Caco-2 (cell line): ENCODE results near the gene ZNF668. TPM values are rescaled to one million over a fixed set of nuclear protein-coding genes. Genes with fewer than 3 reads are reported as not detected.
"Not testable (repeated sequence)": the region's sequence is repeated elsewhere in the genome, so short reads cannot be mapped to it uniquely, and the experiment has no call there.

ENCODE experiments used
- BruUV-seq: library from RNA; stranded (reverse); fragments of 400-500 nt; replicated peaks from 2 replicates; lab custom pipeline; 2021; lab: Mats Ljungman, UMichigan
- CTCF ChIA-PET: fragments of 300-600 bp; sonication (Branson Sonifier 250); formaldehyde crosslinking; loops from one replicate; lab custom pipeline; 2022; ENCODE audit warnings: antibody characterized with exemption; lab: Charles Lee
- POLR2A ChIA-PET: fragments of 300-600 bp; sonication (Branson Sonifier 250); formaldehyde crosslinking; loops from one replicate; lab custom pipeline; 2022; ENCODE audit warnings: antibody characterized with exemption; lab: Charles Lee
- DNase-seq, 2 experiments: peaks; one replicate each; pipeline versions ENCODE4 v3.0.0 to v3.0.0-alpha.2; 2020 to 2022
- H3K27me3 ChIP-seq: replicated peaks from 2 replicates; pipeline ENCODE4 v1.6.0; 2011; ENCODE audit warnings: low read length; ENCODE audit not compliant: control insufficient read depth, insufficient read depth
- H3K36me3 ChIP-seq: 2 replicates; pipeline ENCODE4 v1.5.1; 2011; ENCODE audit warnings: low read length; ENCODE audit not compliant: control insufficient read depth, insufficient read depth
- H3K4me1 ChIP-seq: fragments of 250-450 bp; sonication (Bioruptor Pico); 2 replicates; pipeline ENCODE4 v1.5.1; 2020; ENCODE audit warnings: mild to moderate bottlenecking
- H3K4me3 ChIP-seq: 2 replicates; pipeline ENCODE4 v1.5.1; 2011; ENCODE audit warnings: low read depth, mild to moderate bottlenecking, control low read depth, low read length
- H3K9me3 ChIP-seq: fragments of 250-450 bp; sonication (Bioruptor Pico); 2 replicates; pipeline ENCODE4 v1.5.1; 2020; ENCODE audit warnings: mild to moderate bottlenecking, moderate library complexity
- H3K27ac Mint-ChIP-seq: one replicate; pipeline ENCODE4 v1.8.0; 2022; ENCODE audit warnings: mixed read lengths; ENCODE audit not compliant: unreplicated experiment
- H3K27me3 Mint-ChIP-seq: one replicate; pipeline ENCODE4 v1.8.0; 2022; ENCODE audit warnings: mixed read lengths; ENCODE audit not compliant: insufficient read depth, unreplicated experiment
- H3K36me3 Mint-ChIP-seq: one replicate; pipeline ENCODE4 v1.8.0; 2022; ENCODE audit warnings: mild to moderate bottlenecking, mixed read lengths; ENCODE audit not compliant: insufficient read depth, unreplicated experiment
- H3K4me1 Mint-ChIP-seq: one replicate; pipeline ENCODE4 v1.8.0; 2022; ENCODE audit warnings: low read depth, mixed read lengths; ENCODE audit not compliant: unreplicated experiment
- H3K4me3 Mint-ChIP-seq: one replicate; pipeline ENCODE4 v1.8.0; 2022; ENCODE audit warnings: mild to moderate bottlenecking, moderate library complexity, mixed read lengths; ENCODE audit not compliant: unreplicated experiment
- H3K9me3 Mint-ChIP-seq: one replicate; pipeline ENCODE4 v1.8.0; 2022; ENCODE audit warnings: mixed read lengths; ENCODE audit not compliant: unreplicated experiment
- CTCF ChIP-seq, 2 experiments: fragments of 200-600 bp in 1 of 2; IDR thresholded peaks; 1 replicate in 1 of 2; 2 replicates in 1 of 2; pipeline versions ENCODE4 v1.5.1 to v1.8.0; 2011 to 2022; ENCODE audit warnings: antibody characterized with exemption in 1 of 2, control low read depth in 1 of 2, inconsistent platforms in 1 of 2, low read depth in 1 of 2, low read length in 1 of 2, mild to moderate bottlenecking in 1 of 2, moderate library complexity in 1 of 2; ENCODE audit not compliant: insufficient read depth in 1 of 2, severe bottlenecking in 1 of 2, unreplicated experiment in 1 of 2
- intact Hi-C: fragments of 100-400 bp; cut with micrococcal nuclease; formaldehyde crosslinking; loops from one replicate; pipeline ENCODE4 v1.10.0; 2022; ENCODE audit not compliant: unreplicated experiment
- total RNA-seq: library from RNA; stranded (reverse); gene quantifications from 2 replicates; pipeline ENCODE4 v1.2.3, GENCODE V29; 2022

The ZNF668 gene
- total RNA-seq, 1 experiment from 2014 or later = 8.7 TPM

GRCh38 chr16:31022544-31023251 is 51.3 kb downstream of the ZNF668 start:
- H3K36me3 Mint-ChIP-seq = no peaks in the 10 kb centered on the region
- H3K27ac Mint-ChIP-seq = no peak overlapping the region
- no peak for TF ChIP-seq CTCF (IDR thresholded peaks at IDR 0.05; ENCODE audit: insufficient read depth in 1 of 2, low read depth in 1 of 2, low read length in 1 of 2, severe bottlenecking in 1 of 2, unreplicated experiment in 1 of 2)
- intact Hi-C loops = no loop called here
- no peaks in the 10 kb centered on the region for H3K9me3 ChIP-seq
- no peaks in the 10 kb centered on the region for H3K27me3 Mint-ChIP-seq
- peaks cover 13% of the 10 kb centered on the region for H3K4me1 Mint-ChIP-seq
- no peaks in the 10 kb centered on the region for H3K9me3 Mint-ChIP-seq
- no peaks in the 10 kb centered on the region for H3K36me3 ChIP-seq
- ChIA-PET CTCF (interaction anchor here (0.6 to 0.7 kb wide), 2 partner anchors 69 to 275 kb away, joined by 3 to 5 read pairs; partner anchors contain the start of gene PHKG2), POLR2A (no interaction called here)
- H3K4me3 ChIP-seq = no peak overlapping the region
- no peaks in the 10 kb centered on the region for H3K4me1 ChIP-seq
- DNase-seq = no peak
- BruUV-seq = no TSS peak
- H3K4me3 Mint-ChIP-seq = no peak overlapping the region
- no peaks in the 10 kb centered on the region for H3K27me3 ChIP-seq

- H3K36me3 Mint-ChIP-seq = no peaks in the 10 kb centered on the region
- no peaks in the 10 kb centered on the region for H3K9me3 Mint-ChIP-seq
- H3K36me3 ChIP-seq = no peaks in the 10 kb centered on the region
- no peak overlapping the region for H3K4me3 ChIP-seq
- no peaks in the 10 kb centered on the region for H3K27me3 ChIP-seq
- ChIA-PET CTCF (no interaction called here), POLR2A (no interaction called here)
- no peaks in the 10 kb centered on the region for H3K9me3 ChIP-seq
- H3K27me3 Mint-ChIP-seq = no peaks in the 10 kb centered on the region
- intact Hi-C loops = no loop called here
- H3K4me3 Mint-ChIP-seq = no peak overlapping the region
- no peak for TF ChIP-seq CTCF (IDR thresholded peaks at IDR 0.05; ENCODE audit: insufficient read depth in 1 of 2, low read depth in 1 of 2, low read length in 1 of 2, severe bottlenecking in 1 of 2, unreplicated experiment in 1 of 2)
- no peaks in the 10 kb centered on the region for H3K4me1 ChIP-seq
- no TSS peak for BruUV-seq
- H3K27ac Mint-ChIP-seq = no peak overlapping the region
- H3K4me1 Mint-ChIP-seq = peaks cover 11% of the 10 kb centered on the region
- DNase-seq = no peak
These were observed 53.5 kb downstream of the ZNF668 start for GRCh38 chr16:31020536-31020935.

GRCh38 chr16:31017756-31018155 is 56.3 kb downstream of the ZNF668 start:
- H3K36me3 ChIP-seq, POLR2A ChIA-PET, H3K27ac Mint-ChIP-seq, CTCF ChIA-PET, BruUV-seq, H3K9me3 Mint-ChIP-seq, H3K4me3 Mint-ChIP-seq, H3K27me3 ChIP-seq, H3K4me1 Mint-ChIP-seq, DNase-seq, H3K27me3 Mint-ChIP-seq, H3K9me3 ChIP-seq, H3K36me3 Mint-ChIP-seq, H3K4me3 ChIP-seq, H3K4me1 ChIP-seq: not testable (repeated sequence)
- intact Hi-C loops = loop anchor here (2.0 kb wide), 1 partner anchor 33 kb away; the partner anchor contains the start of gene HSD3B7
